ENCODE measurements around the gene SLC37A4. TPM values are rescaled to one million over a fixed set of nuclear protein-coding genes. Genes with fewer than 3 reads are reported as not detected.
A peak's percentile ranks its signal among the peaks of the same experiment; 100 is the strongest.

Gene SLC37A4
- total and polyA plus RNA-seq, 2 of the 13 experiments (the other 11 are each of a cell fraction or from before 2014, with no cell fraction given): 43.0 to 56.1 TPM

GRCh38 chr11:119026970-119027369 is 3.7 kb downstream of the SLC37A4 start (continued):
- TF ChIP-seq ZNF800 (CRISPR knock-in tag; IDR thresholded peaks at IDR 0.05) (no peak), THAP9 (CRISPR knock-in tag; IDR thresholded peaks at IDR 0.05; ENCODE audit: borderline replicate concordance) (no peak), ZUFSP (CRISPR knock-in tag; IDR thresholded peaks at IDR 0.05; ENCODE audit: borderline replicate concordance) (no peak), MYC (CRISPR knock-in tag; IDR thresholded peaks at IDR 0.05; ENCODE audit: borderline replicate concordance) (no peak), CREBL2 (CRISPR knock-in tag; IDR thresholded peaks at IDR 0.05; ENCODE audit: borderline replicate concordance) (no peak), KDM4B (CRISPR knock-in tag; IDR thresholded peaks at IDR 0.05) (no peak), MTA3 (CRISPR knock-in tag; IDR thresholded peaks at IDR 0.05) (no peak), ZBTB2 (CRISPR knock-in tag; IDR thresholded peaks at IDR 0.05; ENCODE audit: low read depth) (no peak), HIVEP1 (CRISPR knock-in tag; IDR thresholded peaks at IDR 0.05) (peak; percentile 53; the same call in 1 of the 2 replicates), HDAC6 (IDR thresholded peaks at IDR 0.05; ENCODE audit: low read depth, low read length) (no peak), SOX13 (IDR thresholded peaks at IDR 0.05) (no peak), SOX13 (CRISPR knock-in tag; conservative IDR thresholded peaks at IDR 0.05 in 1 of 2, IDR thresholded peaks at IDR 0.05 in 1 of 2) (no peak), MATR3 (CRISPR knock-in tag; IDR thresholded peaks at IDR 0.05) (no peak), ZFP91 (CRISPR knock-in tag; IDR thresholded peaks at IDR 0.05; ENCODE audit: borderline replicate concordance) (no peak), TBL1XR1 (IDR thresholded peaks at IDR 0.05; ENCODE audit: borderline replicate concordance, low read length, partially characterized antibody) (no peak), ELF3 (CRISPR knock-in tag; IDR thresholded peaks at IDR 0.05) (no peak)
- TF ChIP-seq, protein P1, sequence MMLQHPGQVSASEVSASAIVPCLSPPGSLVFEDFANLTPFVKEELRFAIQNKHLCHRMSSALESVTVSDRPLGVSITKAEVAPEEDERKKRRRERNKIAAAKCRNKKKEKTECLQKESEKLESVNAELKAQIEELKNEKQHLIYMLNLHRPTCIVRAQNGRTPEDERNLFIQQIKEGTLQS (CRISPR knock-in tag; IDR thresholded peaks at IDR 0.05): no peak
- TF ChIP-seq, protein P2, sequence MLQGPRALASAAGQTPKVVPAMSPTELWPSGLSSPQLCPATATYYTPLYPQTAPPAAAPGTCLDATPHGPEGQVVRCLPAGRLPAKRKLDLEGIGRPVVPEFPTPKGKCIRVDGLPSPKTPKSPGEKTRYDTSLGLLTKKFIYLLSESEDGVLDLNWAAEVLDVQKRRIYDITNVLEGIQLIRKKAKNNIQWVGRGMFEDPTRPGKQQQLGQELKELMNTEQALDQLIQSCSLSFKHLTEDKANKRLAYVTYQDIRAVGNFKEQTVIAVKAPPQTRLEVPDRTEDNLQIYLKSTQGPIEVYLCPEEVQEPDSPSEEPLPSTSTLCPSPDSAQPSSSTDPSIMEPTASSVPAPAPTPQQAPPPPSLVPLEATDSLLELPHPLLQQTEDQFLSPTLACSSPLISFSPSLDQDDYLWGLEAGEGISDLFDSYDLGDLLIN (CRISPR knock-in tag; IDR thresholded peaks at IDR 0.05; ENCODE audit: borderline replicate concordance): no peak

Measured in HepG2 (cell line).